GM20000 (cell line): Measurements from ENCODE around the gene TAMALIN.

Experiments
- DNase-seq: peaks from one replicate; pipeline ENCODE4 v3.0.0; 2012; ENCODE audit warnings: low spot score
- TF ChIP-seq, protein P1 (sequence below): IDR thresholded peaks from 2 replicates; pipeline ENCODE4 v1.5.1; 2012; ENCODE audit warnings: mild to moderate bottlenecking, control low read depth; ENCODE audit errors: extremely low read depth, missing control alignments

TAMALIN gene

DNA sequence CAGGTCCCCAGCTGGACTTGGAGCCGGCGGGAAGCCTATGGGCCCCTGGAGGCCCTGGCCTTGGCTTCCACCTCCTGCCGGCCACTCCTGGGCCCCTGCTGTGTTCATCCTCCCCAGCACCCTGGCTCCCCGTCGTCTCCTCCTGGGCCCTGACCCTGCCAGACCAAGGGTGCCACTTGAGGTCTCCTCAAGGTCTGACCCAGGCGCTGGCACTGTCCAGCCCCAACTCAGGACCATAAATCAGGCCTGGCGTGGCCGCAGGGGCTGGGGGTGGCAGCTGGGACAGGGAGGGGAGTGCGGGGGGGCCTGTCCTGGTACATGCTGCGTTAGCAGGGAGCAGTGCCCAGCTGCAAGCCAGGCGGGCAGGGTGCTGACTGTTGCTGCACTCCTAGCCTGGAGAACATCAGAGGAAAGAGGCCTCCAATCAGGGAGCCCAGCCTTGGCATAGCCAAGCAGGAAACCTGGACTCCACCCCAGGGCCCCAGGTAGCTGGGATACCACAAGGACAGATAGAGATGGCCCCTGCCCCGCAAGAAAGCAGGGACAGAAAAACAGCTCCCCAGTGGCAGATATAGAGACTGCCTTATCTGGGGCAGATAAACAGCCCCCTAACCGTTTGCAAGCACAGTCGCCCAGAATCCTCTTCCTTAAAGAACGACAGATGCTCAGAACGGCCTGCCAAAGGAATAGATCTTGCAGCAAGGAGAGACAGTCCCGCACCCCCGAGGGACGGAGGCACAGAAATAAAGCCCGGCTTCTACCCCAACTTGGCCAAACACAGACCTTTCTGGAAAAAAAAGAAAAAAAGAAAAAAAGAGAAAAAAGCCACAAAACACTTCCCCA lies 56.6 kb downstream of the TAMALIN start:
- TF ChIP-seq, protein P1, sequence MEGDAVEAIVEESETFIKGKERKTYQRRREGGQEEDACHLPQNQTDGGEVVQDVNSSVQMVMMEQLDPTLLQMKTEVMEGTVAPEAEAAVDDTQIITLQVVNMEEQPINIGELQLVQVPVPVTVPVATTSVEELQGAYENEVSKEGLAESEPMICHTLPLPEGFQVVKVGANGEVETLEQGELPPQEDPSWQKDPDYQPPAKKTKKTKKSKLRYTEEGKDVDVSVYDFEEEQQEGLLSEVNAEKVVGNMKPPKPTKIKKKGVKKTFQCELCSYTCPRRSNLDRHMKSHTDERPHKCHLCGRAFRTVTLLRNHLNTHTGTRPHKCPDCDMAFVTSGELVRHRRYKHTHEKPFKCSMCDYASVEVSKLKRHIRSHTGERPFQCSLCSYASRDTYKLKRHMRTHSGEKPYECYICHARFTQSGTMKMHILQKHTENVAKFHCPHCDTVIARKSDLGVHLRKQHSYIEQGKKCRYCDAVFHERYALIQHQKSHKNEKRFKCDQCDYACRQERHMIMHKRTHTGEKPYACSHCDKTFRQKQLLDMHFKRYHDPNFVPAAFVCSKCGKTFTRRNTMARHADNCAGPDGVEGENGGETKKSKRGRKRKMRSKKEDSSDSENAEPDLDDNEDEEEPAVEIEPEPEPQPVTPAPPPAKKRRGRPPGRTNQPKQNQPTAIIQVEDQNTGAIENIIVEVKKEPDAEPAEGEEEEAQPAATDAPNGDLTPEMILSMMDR, result no peak
- DNase-seq, result no peak

DNA sequence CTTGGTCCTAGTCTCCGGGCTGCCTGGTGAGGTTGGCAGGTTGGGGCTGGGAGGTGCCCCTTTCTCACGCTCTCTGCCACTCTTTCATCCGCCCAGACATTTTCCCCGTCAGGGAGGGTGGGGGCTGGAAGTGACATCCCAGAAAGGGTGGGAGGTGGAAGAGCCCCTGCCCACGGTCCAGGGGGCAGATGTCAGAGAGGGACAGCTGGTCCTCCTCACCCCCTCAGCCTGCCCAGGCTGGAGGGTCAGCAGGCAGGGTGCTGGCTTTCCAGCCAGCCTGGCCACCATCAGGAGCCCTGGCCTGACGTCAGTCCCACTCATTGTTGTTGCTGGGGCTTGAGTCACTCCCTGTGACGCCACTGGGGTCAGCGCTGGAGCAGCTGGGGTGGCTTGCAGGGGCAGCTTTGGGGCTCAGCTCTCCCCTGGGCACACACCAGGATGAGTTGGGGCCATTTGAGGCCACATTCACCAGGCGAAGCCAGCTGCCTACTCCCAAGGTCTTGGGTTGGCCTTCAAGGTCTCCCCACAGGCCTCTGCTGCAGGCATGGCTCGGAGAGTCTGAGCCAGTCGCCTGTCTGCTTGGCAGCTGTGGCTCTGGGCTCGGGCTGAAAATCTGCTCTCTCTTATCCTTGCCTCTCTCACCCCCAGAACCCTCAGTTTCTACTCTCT lies 57.4 kb downstream of the TAMALIN start:
- DNase-seq, result no peak
- TF ChIP-seq, protein P1, result no peak
